Measurements from ENCODE around the gene UXS1. TPM values are rescaled to one million over a fixed set of nuclear protein-coding genes. Genes with fewer than 3 reads are reported as not detected.

UXS1 gene
- total RNA-seq, 1 donor from 2014 or later = 49.2 TPM

DNA sequence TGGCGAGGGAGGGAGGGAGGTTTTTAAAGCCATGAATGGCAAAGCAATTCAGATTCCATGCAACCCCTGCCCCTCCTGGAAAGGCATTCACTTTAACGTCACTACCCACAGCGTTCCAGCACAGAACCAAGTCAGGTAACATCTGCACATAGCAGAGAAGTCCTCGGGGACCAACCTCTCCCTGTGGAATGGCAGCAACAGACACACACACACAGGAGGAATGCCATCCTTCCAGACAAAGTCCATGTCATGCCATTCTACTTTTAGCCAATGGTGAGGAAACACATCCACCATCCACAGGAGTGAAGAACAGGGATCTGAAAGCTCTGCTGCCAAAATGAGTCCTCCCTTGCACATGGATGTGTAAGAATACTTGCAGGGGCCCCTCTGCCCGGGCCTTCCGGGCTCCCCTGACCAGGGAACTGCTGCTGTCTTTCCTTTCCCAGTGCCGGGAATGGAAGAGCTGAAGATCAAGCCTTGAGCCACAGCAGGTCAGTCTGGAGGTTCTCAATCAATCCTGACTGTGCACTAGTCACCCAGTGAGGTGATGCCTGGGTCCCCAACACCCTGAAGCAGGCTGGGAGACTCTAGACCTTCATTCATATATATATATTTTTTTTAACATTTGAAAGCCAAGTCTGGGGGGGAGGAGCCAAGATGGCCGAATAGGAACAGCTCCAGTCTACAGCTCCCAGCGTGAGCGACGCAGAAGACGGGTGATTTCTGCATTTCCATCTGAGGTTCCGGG, 63.7 kb downstream of the UXS1 start:
- Histone ChIP-seq H3K4me2 (ENCODE audit: low read length) (no peak overlapping the region), H3K79me2 (ENCODE audit: insufficient read depth, low read length) (no peaks in the 10 kb centered on the region), H3K4me3 (ENCODE audit: insufficient read depth, low read depth, low read length) (no peak overlapping the region), H3K4me1 (ENCODE audit: insufficient read depth, low read length) (no peaks in the 10 kb centered on the region), H2AFZ (ENCODE audit: low read depth, low read length) (no peak overlapping the region), H3K9me3 (ENCODE audit: insufficient read depth, low read depth, low read length) (no peaks in the 10 kb centered on the region), H3K27me3 (ENCODE audit: insufficient read depth, low read length) (no peaks in the 10 kb centered on the region), H3K27ac (ENCODE audit: low read depth, low read length) (no peak overlapping the region), H3K9ac (ENCODE audit: low read length) (no peak overlapping the region), H3K36me3 (ENCODE audit: insufficient read depth, low read length) (no peaks in the 10 kb centered on the region), H4K20me1 (ENCODE audit: insufficient read depth, low read length) (peaks cover 7% of the 10 kb centered on the region)
- FAIRE-seq = no peak
- H3K27me3 Mint-ChIP-seq (ENCODE audit: low read depth, unreplicated experiment) = no peaks in the 10 kb centered on the region
- H3K27ac Mint-ChIP-seq (ENCODE audit: unreplicated experiment) = peak overlapping the region; percentile 62
- H3K9me3 Mint-ChIP-seq (ENCODE audit: unreplicated experiment) = no peaks in the 10 kb centered on the region
- H3K36me3 Mint-ChIP-seq (ENCODE audit: low read depth, unreplicated experiment) = peaks cover 14% of the 10 kb centered on the region
- H3K4me3 Mint-ChIP-seq (ENCODE audit: unreplicated experiment) = peak overlapping the region; percentile 54
- no peak for TF ChIP-seq EZH2 (IDR thresholded peaks at IDR 0.05; ENCODE audit: insufficient read depth, low read length)
- TF ChIP-seq, protein P1, sequence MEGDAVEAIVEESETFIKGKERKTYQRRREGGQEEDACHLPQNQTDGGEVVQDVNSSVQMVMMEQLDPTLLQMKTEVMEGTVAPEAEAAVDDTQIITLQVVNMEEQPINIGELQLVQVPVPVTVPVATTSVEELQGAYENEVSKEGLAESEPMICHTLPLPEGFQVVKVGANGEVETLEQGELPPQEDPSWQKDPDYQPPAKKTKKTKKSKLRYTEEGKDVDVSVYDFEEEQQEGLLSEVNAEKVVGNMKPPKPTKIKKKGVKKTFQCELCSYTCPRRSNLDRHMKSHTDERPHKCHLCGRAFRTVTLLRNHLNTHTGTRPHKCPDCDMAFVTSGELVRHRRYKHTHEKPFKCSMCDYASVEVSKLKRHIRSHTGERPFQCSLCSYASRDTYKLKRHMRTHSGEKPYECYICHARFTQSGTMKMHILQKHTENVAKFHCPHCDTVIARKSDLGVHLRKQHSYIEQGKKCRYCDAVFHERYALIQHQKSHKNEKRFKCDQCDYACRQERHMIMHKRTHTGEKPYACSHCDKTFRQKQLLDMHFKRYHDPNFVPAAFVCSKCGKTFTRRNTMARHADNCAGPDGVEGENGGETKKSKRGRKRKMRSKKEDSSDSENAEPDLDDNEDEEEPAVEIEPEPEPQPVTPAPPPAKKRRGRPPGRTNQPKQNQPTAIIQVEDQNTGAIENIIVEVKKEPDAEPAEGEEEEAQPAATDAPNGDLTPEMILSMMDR (IDR thresholded peaks at IDR 0.05; ENCODE audit: insufficient read depth, low read depth, low read length) = no peak
- H3K4me1 Mint-ChIP-seq (ENCODE audit: low read depth, unreplicated experiment) = peaks cover 14% of the 10 kb centered on the region
- DNase-seq (ENCODE audit: low read depth) = no peak

DNA sequence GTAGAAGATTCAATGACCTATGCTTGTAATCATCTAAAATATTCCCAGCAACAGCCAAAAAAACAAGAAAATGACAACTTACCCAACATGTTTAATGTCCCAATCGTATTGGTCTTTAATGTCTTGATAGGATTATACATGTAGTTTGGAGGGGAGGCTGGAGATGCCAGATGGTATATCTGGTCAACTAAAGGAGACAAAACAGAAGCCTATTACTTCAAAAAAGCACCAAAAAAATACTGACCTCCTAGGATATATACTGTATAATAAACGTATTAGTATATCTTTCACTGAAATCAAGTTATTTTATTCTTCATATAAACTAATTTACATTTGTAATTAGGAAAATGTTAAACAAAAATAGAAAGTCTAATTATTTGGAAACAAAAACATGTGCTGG, 64.5 kb downstream of the UXS1 start:
- H2AFZ ChIP-seq (ENCODE audit: low read depth, low read length) = no peak overlapping the region
- no peaks in the 10 kb centered on the region for H3K27me3 ChIP-seq (ENCODE audit: insufficient read depth, low read length)
- no peaks in the 10 kb centered on the region for H3K4me1 ChIP-seq (ENCODE audit: insufficient read depth, low read length)
- H3K36me3 Mint-ChIP-seq (ENCODE audit: low read depth, unreplicated experiment) = peaks cover 17% of the 10 kb centered on the region
- FAIRE-seq (no peak), DNase-seq (ENCODE audit: low read depth) (no peak)
- no peak overlapping the region for H3K27ac ChIP-seq (ENCODE audit: low read depth, low read length)
- H3K9me3 Mint-ChIP-seq (ENCODE audit: unreplicated experiment) = no peaks in the 10 kb centered on the region
- H3K36me3 ChIP-seq (ENCODE audit: insufficient read depth, low read length) = no peaks in the 10 kb centered on the region
- no peaks in the 10 kb centered on the region for H3K9me3 ChIP-seq (ENCODE audit: insufficient read depth, low read depth, low read length)
- H3K79me2 ChIP-seq (ENCODE audit: insufficient read depth, low read length) = no peaks in the 10 kb centered on the region
- TF ChIP-seq, protein P1 (IDR thresholded peaks at IDR 0.05; ENCODE audit: insufficient read depth, low read depth, low read length) = no peak
- no peak for TF ChIP-seq EZH2 (IDR thresholded peaks at IDR 0.05; ENCODE audit: insufficient read depth, low read length)
- no peak overlapping the region for H3K4me2 ChIP-seq (ENCODE audit: low read length)
- H4K20me1 ChIP-seq (ENCODE audit: insufficient read depth, low read length) = peaks cover 7% of the 10 kb centered on the region
- no peaks in the 10 kb centered on the region for H3K27me3 Mint-ChIP-seq (ENCODE audit: low read depth, unreplicated experiment)
- no peak overlapping the region for H3K9ac ChIP-seq (ENCODE audit: low read length)
- no peak overlapping the region for H3K4me3 Mint-ChIP-seq (ENCODE audit: unreplicated experiment)
- H3K4me1 Mint-ChIP-seq (ENCODE audit: low read depth, unreplicated experiment) = peaks cover 21% of the 10 kb centered on the region
- no peak overlapping the region for H3K4me3 ChIP-seq (ENCODE audit: insufficient read depth, low read depth, low read length)
- H3K27ac Mint-ChIP-seq (ENCODE audit: unreplicated experiment) = no peak overlapping the region

DNA sequence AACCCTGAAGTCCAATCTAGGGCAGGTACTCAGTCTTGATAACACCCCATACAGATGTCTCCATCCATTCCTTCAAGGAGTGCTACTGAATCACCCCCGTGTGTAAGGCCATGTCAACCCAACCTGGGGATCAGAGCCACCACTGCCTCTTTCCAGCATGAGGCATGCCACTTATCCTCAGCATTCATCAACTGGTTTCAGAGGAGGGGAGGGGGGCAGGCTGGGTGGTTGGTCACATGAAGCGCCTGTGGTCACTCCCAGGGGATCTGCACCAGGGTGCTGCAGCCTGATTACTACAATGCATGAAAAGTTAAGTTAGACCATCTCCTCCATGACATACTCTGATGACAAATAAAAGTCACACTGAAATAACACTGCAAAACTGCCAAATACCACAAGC, 65.0 kb downstream of the UXS1 start:
- no peaks in the 10 kb centered on the region for H3K27me3 Mint-ChIP-seq (ENCODE audit: low read depth, unreplicated experiment)
- peaks cover 17% of the 10 kb centered on the region for H3K36me3 Mint-ChIP-seq (ENCODE audit: low read depth, unreplicated experiment)
- no peak for FAIRE-seq

More for the DNA sequence above, 65.0 kb downstream of the UXS1 start:
- H2AFZ ChIP-seq (ENCODE audit: low read depth, low read length) = no peak overlapping the region
- H3K4me2 ChIP-seq (ENCODE audit: low read length) = no peak overlapping the region
- Mint-ChIP-seq H3K27ac (ENCODE audit: unreplicated experiment) (no peak overlapping the region), H3K4me3 (ENCODE audit: unreplicated experiment) (no peak overlapping the region), H3K9me3 (ENCODE audit: unreplicated experiment) (no peaks in the 10 kb centered on the region), H3K4me1 (ENCODE audit: low read depth, unreplicated experiment) (peaks cover 21% of the 10 kb centered on the region)
- no peaks in the 10 kb centered on the region for H3K36me3 ChIP-seq (ENCODE audit: insufficient read depth, low read length)
- peaks cover 7% of the 10 kb centered on the region for H4K20me1 ChIP-seq (ENCODE audit: insufficient read depth, low read length)
- H3K27me3 ChIP-seq (ENCODE audit: insufficient read depth, low read length) = no peaks in the 10 kb centered on the region
- no peaks in the 10 kb centered on the region for H3K4me1 ChIP-seq (ENCODE audit: insufficient read depth, low read length)
- H3K9me3 ChIP-seq (ENCODE audit: insufficient read depth, low read depth, low read length) = no peaks in the 10 kb centered on the region
- no peak overlapping the region for H3K9ac ChIP-seq (ENCODE audit: low read length)
- no peak overlapping the region for H3K27ac ChIP-seq (ENCODE audit: low read depth, low read length)
- H3K79me2 ChIP-seq (ENCODE audit: insufficient read depth, low read length) = no peaks in the 10 kb centered on the region
- no peak for DNase-seq (ENCODE audit: low read depth)
- TF ChIP-seq, protein P1 (IDR thresholded peaks at IDR 0.05; ENCODE audit: insufficient read depth, low read depth, low read length) = no peak
- no peak for TF ChIP-seq EZH2 (IDR thresholded peaks at IDR 0.05; ENCODE audit: insufficient read depth, low read length)
- H3K4me3 ChIP-seq (ENCODE audit: insufficient read depth, low read depth, low read length) = no peak overlapping the region
